Keratinocyte (primary cell): ENCODE results near the gene GEMIN8. TPM values are rescaled to one million over a fixed set of nuclear protein-coding genes. Genes with fewer than 3 reads are reported as not detected.

Experiments
- DNase-seq: peaks from one replicate; pipeline ENCODE4 v3.0.0-alpha.2; 2011; ENCODE audit warnings: low read depth, missing footprints, low spot score
- FAIRE-seq: peaks from 2 replicates; lab custom pipeline; 2011; peaks lifted over from hg19 to GRCh38; lab: Jason Lieb, UNC
- H2AFZ ChIP-seq: 2 replicates; pipeline ENCODE4 v1.6.0; 2012; ENCODE audit warnings: low read length, control low read depth, inconsistent platforms; ENCODE audit not compliant: control insufficient read depth
- H3K27ac ChIP-seq: 2 replicates; pipeline ENCODE4 v1.5.1; 2011; ENCODE audit warnings: low read length; ENCODE audit not compliant: control insufficient read depth, insufficient read depth
- H3K27me3 ChIP-seq: 3 replicates; pipeline ENCODE4 v1.6.0; 2011; ENCODE audit warnings: low read length; ENCODE audit not compliant: control insufficient read depth, insufficient read depth; ENCODE audit errors: extremely low read depth
- H3K36me3 ChIP-seq, 2 experiments: 2 replicates in 1 of 2; 3 replicates in 1 of 2; pipeline ENCODE4 v1.5.1; 2011; ENCODE audit warnings: low read length in 2 of 2, mild to moderate bottlenecking in 1 of 2; ENCODE audit not compliant: control insufficient read depth in 2 of 2, insufficient read depth in 2 of 2; ENCODE audit errors: extremely low read depth in 1 of 2
- H3K4me1 ChIP-seq: 3 replicates; pipeline ENCODE4 v1.5.1; 2011; ENCODE audit warnings: low read length; ENCODE audit not compliant: control insufficient read depth, insufficient read depth; ENCODE audit errors: extremely low read depth
- H3K4me2 ChIP-seq: 3 replicates; pipeline ENCODE4 v1.6.0; 2011; ENCODE audit warnings: low read depth, low read length; ENCODE audit not compliant: control insufficient read depth, insufficient read depth; ENCODE audit errors: extremely low read depth
- H3K4me3 ChIP-seq, 3 experiments: fragments of 200-600 bp in 1 of 3; sonication (generic) in 1 of 3; 2 replicates in 2 of 3; 3 replicates in 1 of 3; pipeline ENCODE4 v1.5.1; 2011 to 2016; ENCODE audit warnings: low read length in 3 of 3, mild to moderate bottlenecking in 3 of 3, control low read depth in 2 of 3, inconsistent platforms in 1 of 3, low read depth in 1 of 3, mixed read lengths in 1 of 3, mixed run types in 1 of 3, moderate library complexity in 1 of 3; ENCODE audit not compliant: control insufficient read depth in 2 of 3, insufficient read depth in 2 of 3; ENCODE audit errors: extremely low read depth in 1 of 3
- H3K79me2 ChIP-seq: 2 replicates; pipeline ENCODE4 v1.6.0; 2012; ENCODE audit warnings: low read length; ENCODE audit not compliant: control insufficient read depth, insufficient read depth
- H3K9ac ChIP-seq: 3 replicates; pipeline ENCODE4 v1.6.0; 2011; ENCODE audit warnings: low read length; ENCODE audit not compliant: control insufficient read depth, insufficient read depth; ENCODE audit errors: extremely low read depth
- H3K9me1 ChIP-seq: 3 replicates; pipeline ENCODE4 v1.6.0; 2011; ENCODE audit warnings: low read length; ENCODE audit not compliant: control insufficient read depth, insufficient read depth; ENCODE audit errors: extremely low read depth
- H3K9me3 ChIP-seq: 2 replicates; pipeline ENCODE4 v1.5.1; 2012; ENCODE audit warnings: low read depth, low read length; ENCODE audit not compliant: control insufficient read depth
- H4K20me1 ChIP-seq: 3 replicates; pipeline ENCODE4 v1.6.0; 2011; ENCODE audit warnings: low read length; ENCODE audit not compliant: control insufficient read depth, insufficient read depth; ENCODE audit errors: extremely low read depth
- CTCF ChIP-seq, 3 experiments: IDR thresholded peaks in 1 of 3; conservative IDR thresholded peaks in 1 of 3; optimal IDR thresholded peaks in 1 of 3; 2 replicates in 2 of 3; 3 replicates in 1 of 3; pipeline versions ENCODE3 to v1.5.1; 2011; ENCODE audit warnings: low read length in 3 of 3, mild to moderate bottlenecking in 3 of 3, moderate library complexity in 2 of 3, control low read depth in 1 of 3, inconsistent platforms in 1 of 3; ENCODE audit not compliant: insufficient read depth in 2 of 3; ENCODE audit errors: extremely low read depth in 1 of 3
- EZH2 ChIP-seq: IDR thresholded peaks from one replicate; pipeline ENCODE4 v1.6.1; 2012; ENCODE audit warnings: inconsistent platforms, mild to moderate bottlenecking, low read length, moderate library complexity
- dilution Hi-C: fragments of 300-500 bp; cut with MboI; formaldehyde crosslinking; loops from one replicate; pipeline ENCODE4 v1.7.0; 2020; ENCODE audit warnings: low sequenced_read_pairs; ENCODE audit not compliant: extremely low pct_ligation_motif_present
- polyA plus RNA-seq, 5 experiments: library from polyadenylated mRNA; depleted of rRNA in 3 of 5; stranded (reverse) in 3 of 5; stranded (forward) in 1 of 5; unstranded in 1 of 5; fragments of >200 nt; gene quantifications; 1 replicate in 1 of 5; 2 replicates in 3 of 5; 3 replicates in 1 of 5; pipeline versions ENCODE4 v1.2.1 to v1.2.3, GENCODE V29; 2011 to 2012; ENCODE audit warnings: missing spikeins in 2 of 5, low read depth in 1 of 5, low replicate concordance in 1 of 5

Gene GEMIN8
- polyA plus RNA-seq, 1 donor (not counting 4 experiments of a cell fraction or from before 2014, with no cell fraction given) = 38.8 TPM

GRCh38 chrX:14003028-14003427 is 26.7 kb downstream of the GEMIN8 start:
- no peaks in the 10 kb centered on the region for H3K4me1 ChIP-seq
- dilution Hi-C loops = no loop called here
- H3K4me2 ChIP-seq = no peak overlapping the region
- no peaks in the 10 kb centered on the region for H4K20me1 ChIP-seq
- H3K27ac ChIP-seq = no peak overlapping the region
- no peaks in the 10 kb centered on the region for H3K79me2 ChIP-seq
- FAIRE-seq = no peak
- H2AFZ ChIP-seq = no peak overlapping the region
- no peak for DNase-seq
- no peaks in the 10 kb centered on the region for H3K9me1 ChIP-seq
- no peak overlapping the region for H3K4me3 ChIP-seq
- TF ChIP-seq CTCF (optimal IDR thresholded peaks at IDR 0.05 in 1 of 3, IDR thresholded peaks at IDR 0.05 in 1 of 3, conservative IDR thresholded peaks at IDR 0.05 in 1 of 3; ENCODE audit: extremely low read depth in 1 of 3, insufficient read depth in 2 of 3, low read length in 3 of 3) (no peak), EZH2 (no peak)
- no peak overlapping the region for H3K9ac ChIP-seq
- H3K36me3 ChIP-seq = no peaks in the 10 kb centered on the region
- H3K27me3 ChIP-seq = no peaks in the 10 kb centered on the region
- no peaks in the 10 kb centered on the region for H3K9me3 ChIP-seq

- no peaks in the 10 kb centered on the region for H4K20me1 ChIP-seq
- dilution Hi-C loops = no loop called here
- no peak for FAIRE-seq
- H3K9me3 ChIP-seq = no peaks in the 10 kb centered on the region
- H3K27me3 ChIP-seq = peaks cover 4% of the 10 kb centered on the region
- H2AFZ ChIP-seq = no peak overlapping the region
- no peak for DNase-seq
- no peak overlapping the region for H3K9ac ChIP-seq
- H3K36me3 ChIP-seq = no peaks in the 10 kb centered on the region
- TF ChIP-seq EZH2 (no peak), CTCF (optimal IDR thresholded peaks at IDR 0.05 in 1 of 3, IDR thresholded peaks at IDR 0.05 in 1 of 3, conservative IDR thresholded peaks at IDR 0.05 in 1 of 3; ENCODE audit: extremely low read depth in 1 of 3, insufficient read depth in 2 of 3, low read length in 3 of 3) (no peak)
- H3K4me3 ChIP-seq = no peak overlapping the region
- no peaks in the 10 kb centered on the region for H3K9me1 ChIP-seq
- no peak overlapping the region for H3K4me2 ChIP-seq
- H3K27ac ChIP-seq = no peak overlapping the region
- H3K4me1 ChIP-seq = no peaks in the 10 kb centered on the region
- H3K79me2 ChIP-seq = no peaks in the 10 kb centered on the region
Measured at GRCh38 chrX:13996650-13997049, 33.0 kb downstream of the GEMIN8 start.
